ENCODE measurements around the gene CACNA2D4. TPM values are rescaled to one million over a fixed set of nuclear protein-coding genes. Genes with fewer than 3 reads are reported as not detected.

Gene CACNA2D4
- polyA plus RNA-seq, 3 donors from 2014 or later: 9.1 to 20.0 (median 9.6) TPM

DNA sequence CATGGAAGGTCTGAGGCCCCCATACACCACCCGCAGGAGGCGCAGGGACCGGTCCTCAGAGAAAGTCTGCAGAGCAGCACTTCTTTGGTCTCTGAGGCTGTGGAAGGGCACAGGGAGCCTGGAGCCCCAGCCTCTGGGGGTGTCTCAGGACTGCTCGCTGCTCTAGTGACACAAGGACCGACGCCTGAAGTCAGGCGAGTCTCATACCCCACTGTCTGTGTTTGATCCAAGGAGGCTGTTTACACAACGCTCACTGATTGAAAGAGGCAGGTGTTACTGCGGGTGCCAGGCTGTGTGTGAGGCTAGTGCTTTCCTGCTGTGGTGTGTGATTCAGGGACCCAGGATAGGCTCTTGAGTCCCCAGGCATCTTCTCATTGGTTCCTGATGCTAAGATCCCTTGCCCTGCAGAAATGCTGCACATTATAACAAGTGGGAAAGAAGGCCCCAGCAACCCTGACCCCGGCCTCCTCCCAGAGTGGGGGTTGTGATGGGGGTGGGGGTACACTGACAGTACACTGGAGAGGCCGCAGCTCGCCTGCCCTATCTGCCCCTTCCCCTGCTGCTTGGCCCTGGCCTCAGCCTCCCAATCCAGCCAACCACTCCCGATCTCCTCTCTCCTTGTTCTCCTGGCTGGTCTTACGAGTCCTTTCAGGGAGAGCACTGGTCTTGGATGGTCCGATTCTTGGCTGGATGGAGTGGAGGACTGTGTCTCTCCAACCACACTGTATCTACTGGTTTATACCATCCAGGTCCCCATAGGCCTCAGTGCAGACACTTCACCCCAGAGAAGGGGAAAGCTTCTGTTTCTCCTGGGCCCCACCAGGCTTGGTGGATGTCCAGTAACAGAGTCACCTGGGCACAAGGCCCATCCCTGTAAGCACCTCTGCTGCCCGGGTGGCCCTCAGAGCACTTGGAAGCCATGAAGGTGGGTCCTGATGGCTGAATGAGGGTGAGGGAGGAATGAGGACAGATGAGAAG lies 6.6 kb downstream of the CACNA2D4 start:
- Mint-ChIP-seq H3K4me1 (peaks cover 17 to 23% of the 10 kb centered on the region in 2 donors), H3K36me3 (no peaks in the 10 kb centered on the region), H3K27ac (no peak overlapping the region), H3K9me3 (peaks cover 0 to 5% (median 1%) of the 10 kb centered on the region in 6 donors), H3K4me3 (no peak overlapping the region), H3K27me3 (ENCODE audit: low read depth in 3 of 3) (peaks cover 4 to 10% (median 7%) of the 10 kb centered on the region in 3 donors)
- DNase-seq: no peak

DNA sequence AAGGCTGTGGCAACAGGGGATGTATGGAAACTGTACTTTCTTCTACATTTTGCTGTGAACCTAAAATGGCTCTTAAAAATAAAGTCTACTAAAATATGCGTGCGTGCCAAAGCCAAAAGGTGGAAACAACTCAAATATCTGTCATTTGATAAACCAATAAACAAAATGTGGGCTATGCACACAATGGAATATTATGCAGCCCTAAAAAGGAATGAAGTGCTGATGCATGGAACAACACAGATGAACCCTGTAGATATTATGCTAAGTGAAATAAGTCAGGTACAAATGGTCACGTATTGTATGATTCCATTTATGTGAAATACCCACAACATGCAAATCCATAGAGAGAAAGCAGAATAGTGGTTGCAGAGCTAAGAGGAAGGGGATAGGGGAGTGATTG lies 8.0 kb downstream of the CACNA2D4 start:
- DNase-seq: no peak
- Mint-ChIP-seq H3K4me1 (peaks cover 6 to 14% of the 10 kb centered on the region in 2 donors), H3K27ac (no peak overlapping the region), H3K4me3 (no peak overlapping the region), H3K9me3 (peaks cover 0 to 19% (median 8%) of the 10 kb centered on the region in 6 donors), H3K36me3 (no peaks in the 10 kb centered on the region), H3K27me3 (ENCODE audit: low read depth in 3 of 3) (peaks cover 2 to 11% (median 7%) of the 10 kb centered on the region in 3 donors)

DNA sequence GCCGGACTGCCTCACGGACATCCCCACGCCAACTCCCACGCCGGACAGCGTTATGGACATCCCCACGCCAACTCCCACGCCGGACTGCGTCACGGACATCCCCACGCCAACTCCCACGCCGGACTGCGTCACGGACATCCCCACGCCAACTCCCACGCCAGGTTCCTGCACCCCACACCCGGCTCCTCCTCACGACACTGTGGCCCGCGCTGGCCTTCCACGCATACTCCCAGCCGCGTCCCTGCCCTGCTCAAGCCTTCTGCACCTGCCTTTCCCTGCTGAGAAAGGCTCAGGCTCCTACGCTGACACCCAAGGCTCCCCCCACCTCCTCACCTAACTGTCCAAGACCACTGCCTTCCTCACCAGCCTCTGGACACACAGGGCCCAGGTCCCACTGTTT lies 9.7 kb downstream of the CACNA2D4 start:
- peaks cover 6 to 11% of the 10 kb centered on the region in 2 donors for H3K4me1 Mint-ChIP-seq
- H3K9me3 Mint-ChIP-seq: peaks cover 0 to 36% (median 21%) of the 10 kb centered on the region in 6 donors
- DNase-seq: no peak
- H3K4me3 Mint-ChIP-seq: peak overlapping the region in 1 of 5 donors; percentile 38
- H3K27me3 Mint-ChIP-seq (ENCODE audit: low read depth in 3 of 3): peaks cover 2 to 14% (median 9%) of the 10 kb centered on the region in 3 donors
- H3K27ac Mint-ChIP-seq: no peak overlapping the region
- H3K36me3 Mint-ChIP-seq: peaks cover 0 to 4% (median 3%) of the 10 kb centered on the region in 3 donors

DNA sequence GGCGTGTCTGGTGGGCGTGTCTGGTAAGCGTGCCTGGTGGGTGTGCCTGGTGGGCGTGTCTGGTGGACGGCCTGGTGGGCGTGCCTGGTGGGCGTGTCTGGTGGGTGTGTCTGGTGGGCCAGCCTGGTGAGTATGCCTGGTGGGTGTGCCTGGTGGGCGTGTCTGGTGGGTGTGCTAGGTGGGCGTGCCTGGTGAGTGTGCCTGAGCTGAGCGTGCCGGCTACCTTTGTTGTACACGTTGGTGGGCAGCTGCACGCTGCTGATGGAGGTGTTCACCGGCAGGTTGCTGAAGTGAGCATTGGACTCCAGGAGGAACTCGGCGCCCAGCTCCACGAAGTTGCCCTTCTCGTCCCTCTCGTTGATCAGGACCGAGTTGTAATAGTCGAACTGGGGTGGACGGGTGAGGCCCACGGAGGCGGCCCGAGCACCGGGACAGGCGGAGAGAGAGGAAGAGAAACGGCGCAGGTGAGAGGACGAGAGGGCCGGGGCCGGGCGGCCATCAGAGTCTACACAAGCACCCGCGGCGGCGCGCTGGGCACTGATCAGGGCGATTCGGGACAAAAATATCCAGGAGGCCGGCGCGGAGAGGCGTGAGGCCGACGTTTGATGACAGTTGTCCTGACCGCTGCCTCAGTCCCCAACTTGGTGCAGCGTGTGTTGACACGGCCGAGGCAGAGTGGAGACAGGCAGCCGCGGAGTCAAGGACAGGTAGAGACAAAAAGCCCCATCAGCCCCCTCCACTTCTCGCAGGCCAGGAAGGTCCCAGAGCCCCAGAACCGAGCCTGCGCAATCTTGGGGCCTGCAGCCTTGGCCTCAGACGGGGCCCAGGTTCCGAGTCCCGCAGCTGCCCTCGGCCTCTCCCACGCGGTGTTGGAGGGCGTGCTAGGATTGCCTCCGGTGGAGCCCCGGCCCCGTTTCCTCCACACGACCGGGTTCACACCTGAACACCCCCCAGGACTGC lies 10.5 kb downstream of the CACNA2D4 start:
- H3K9me3 Mint-ChIP-seq: peaks cover 2 to 44% (median 28%) of the 10 kb centered on the region in 6 donors
- peak overlapping the region in 3 of 5 donors; percentile 32 to 68 (median 52) for H3K4me3 Mint-ChIP-seq

DNA sequence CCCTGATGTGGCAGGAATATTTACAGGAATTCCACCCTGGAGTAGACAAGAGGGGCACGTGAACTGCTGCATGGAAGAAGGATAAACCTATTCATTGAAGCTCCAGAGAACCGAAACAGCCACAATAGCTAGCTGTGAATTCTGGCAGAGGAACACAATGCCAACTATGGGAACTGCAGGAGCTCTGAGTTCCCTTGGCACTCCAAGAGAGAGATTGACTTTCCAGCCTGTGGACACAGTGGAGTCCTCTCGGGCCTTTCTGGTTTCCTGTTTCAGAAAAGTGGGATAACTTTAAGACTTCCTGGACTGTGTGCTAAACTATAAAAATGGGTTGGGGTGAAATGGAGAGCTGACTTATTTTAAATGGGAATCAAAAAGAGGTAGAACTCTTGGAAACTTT lies 11.9 kb downstream of the CACNA2D4 start:
- Mint-ChIP-seq H3K36me3 (peaks cover 0 to 5% (median 5%) of the 10 kb centered on the region in 3 donors), H3K9me3 (peaks cover 4 to 57% (median 34%) of the 10 kb centered on the region in 6 donors)

More for the DNA sequence above, 10.5 kb downstream of the CACNA2D4 start:
- Mint-ChIP-seq H3K27me3 (ENCODE audit: low read depth in 3 of 3) (peaks cover 5 to 17% (median 11%) of the 10 kb centered on the region in 3 donors), H3K36me3 (peaks cover 0 to 5% (median 5%) of the 10 kb centered on the region in 3 donors), H3K27ac (no peak overlapping the region), H3K4me1 (peaks cover 6 to 11% of the 10 kb centered on the region in 2 donors)
- no peak for DNase-seq

DNA sequence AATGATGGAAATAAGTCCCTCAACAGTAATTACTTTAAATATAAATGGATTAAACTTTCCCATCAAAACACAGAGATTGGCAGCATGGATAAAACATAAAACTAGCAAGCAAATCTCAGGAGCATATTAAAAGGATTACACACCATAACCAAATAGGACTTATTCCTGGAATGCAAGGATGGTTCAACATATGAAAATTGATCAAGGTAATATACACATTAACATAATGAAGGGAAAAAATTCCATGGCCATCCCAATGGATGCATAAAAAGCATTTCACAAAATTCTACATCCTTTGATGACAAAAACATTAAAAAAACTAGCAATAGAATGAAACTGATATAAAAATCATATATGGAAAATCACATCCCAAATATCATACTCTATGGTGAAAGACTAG lies 13.6 kb downstream of the CACNA2D4 start:
- Mint-ChIP-seq H3K36me3 (peaks cover 0 to 5% (median 5%) of the 10 kb centered on the region in 3 donors), H3K27me3 (ENCODE audit: low read depth in 3 of 3) (peaks cover 7 to 25% (median 14%) of the 10 kb centered on the region in 3 donors), H3K9me3 (peaks cover 4 to 58% (median 34%) of the 10 kb centered on the region in 6 donors), H3K4me1 (peaks cover 6 to 11% of the 10 kb centered on the region in 2 donors), H3K27ac (no peak overlapping the region), H3K4me3 (no peak overlapping the region)
- no peak for DNase-seq

More for the DNA sequence above, 11.9 kb downstream of the CACNA2D4 start:
- H3K4me3 Mint-ChIP-seq: no peak overlapping the region
- no peak for DNase-seq
- peaks cover 9 to 24% (median 11%) of the 10 kb centered on the region in 3 donors for H3K27me3 Mint-ChIP-seq (ENCODE audit: low read depth in 3 of 3)
- peaks cover 6 to 11% of the 10 kb centered on the region in 2 donors for H3K4me1 Mint-ChIP-seq
- no peak overlapping the region for H3K27ac Mint-ChIP-seq

DNA sequence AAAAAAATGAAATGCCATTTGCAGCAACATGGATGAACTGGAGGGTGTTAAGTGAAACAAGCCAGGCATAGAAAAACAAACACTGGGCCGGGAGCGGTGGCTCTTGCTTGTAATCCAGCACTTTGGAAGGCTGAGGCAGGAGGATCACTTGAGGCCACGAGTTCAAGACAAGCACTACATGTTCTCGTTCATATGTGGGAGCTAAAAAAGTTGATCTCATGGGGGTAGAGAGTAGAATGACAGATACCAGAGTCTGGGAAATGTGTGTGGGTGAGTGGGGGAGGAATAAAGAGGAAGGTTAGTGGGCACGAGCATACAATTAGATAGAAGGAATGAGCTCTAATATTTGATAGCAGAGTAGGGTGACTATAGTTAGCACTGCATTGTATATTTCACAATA lies 21.5 kb downstream of the CACNA2D4 start:
- H3K4me1 Mint-ChIP-seq: no peaks in the 10 kb centered on the region
- H3K27ac Mint-ChIP-seq: no peak overlapping the region
- no peak overlapping the region for H3K4me3 Mint-ChIP-seq
- peaks cover 0 to 4% (median 0%) of the 10 kb centered on the region in 3 donors for H3K36me3 Mint-ChIP-seq
- H3K9me3 Mint-ChIP-seq: peaks cover 0 to 14% (median 3%) of the 10 kb centered on the region in 6 donors
- H3K27me3 Mint-ChIP-seq (ENCODE audit: low read depth in 3 of 3): peaks cover 9 to 29% (median 15%) of the 10 kb centered on the region in 3 donors
- no peak for DNase-seq

DNA sequence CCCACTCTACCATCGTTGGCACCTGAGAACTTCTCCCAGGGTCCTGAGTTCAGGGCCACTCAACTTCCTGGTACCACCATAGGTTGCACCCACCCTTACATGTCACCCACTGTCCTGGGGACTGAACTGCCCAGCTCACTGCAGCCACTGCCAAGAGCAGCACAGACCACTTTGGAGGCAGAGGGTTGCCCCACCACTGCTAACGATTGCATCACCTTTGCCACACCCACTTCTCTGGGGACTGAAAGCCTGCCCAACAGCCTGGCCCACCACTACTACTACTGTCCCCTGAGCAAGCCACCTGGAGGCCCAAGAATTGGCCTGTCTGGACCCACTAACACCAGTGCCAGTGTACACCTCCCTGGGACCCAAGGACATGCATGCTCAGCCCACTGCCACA lies 27.6 kb downstream of the CACNA2D4 start:
- no peak for DNase-seq
- H3K36me3 Mint-ChIP-seq: peaks cover 0 to 7% (median 0%) of the 10 kb centered on the region in 3 donors
- H3K27me3 Mint-ChIP-seq (ENCODE audit: low read depth in 3 of 3): peaks cover 10 to 18% (median 15%) of the 10 kb centered on the region in 3 donors
- peaks cover 0 to 22% (median 10%) of the 10 kb centered on the region in 6 donors for H3K9me3 Mint-ChIP-seq
- no peak overlapping the region for H3K27ac Mint-ChIP-seq
- H3K4me3 Mint-ChIP-seq: no peak overlapping the region
- H3K4me1 Mint-ChIP-seq: no peaks in the 10 kb centered on the region

DNA sequence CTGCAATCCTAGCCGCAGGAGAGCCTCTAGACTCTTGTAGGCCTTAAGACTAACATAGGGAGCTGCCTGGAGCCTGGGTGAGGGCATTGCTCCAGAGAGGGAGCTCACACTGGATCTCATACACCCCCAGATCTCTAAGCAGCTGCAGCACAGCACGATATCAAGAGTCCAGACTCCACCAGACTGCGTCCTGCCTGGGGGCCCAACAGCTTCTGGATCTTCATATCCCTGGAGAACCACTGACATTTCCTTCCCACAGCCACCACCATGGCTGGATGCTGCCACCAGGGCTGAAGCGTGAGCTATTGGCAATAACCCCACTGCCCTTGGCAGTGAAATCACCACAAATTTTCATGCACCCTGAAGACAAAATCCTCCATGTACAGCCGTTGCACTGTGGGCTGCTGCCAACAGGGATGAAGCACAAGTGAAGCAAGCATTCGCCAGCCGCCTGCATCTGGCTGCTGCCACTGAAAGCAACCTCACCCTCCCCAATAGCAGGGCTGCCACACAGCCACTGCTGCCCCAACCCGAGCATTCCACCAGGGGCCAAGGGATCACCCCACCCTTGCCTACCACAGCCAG lies 28.2 kb downstream of the CACNA2D4 start:
- no peaks in the 10 kb centered on the region for H3K4me1 Mint-ChIP-seq
- H3K27ac Mint-ChIP-seq: no peak overlapping the region
- H3K27me3 Mint-ChIP-seq (ENCODE audit: low read depth in 3 of 3): peaks cover 10 to 18% (median 15%) of the 10 kb centered on the region in 3 donors
- DNase-seq: no peak
- peaks cover 0 to 7% (median 0%) of the 10 kb centered on the region in 3 donors for H3K36me3 Mint-ChIP-seq
- H3K4me3 Mint-ChIP-seq: no peak overlapping the region
- peaks cover 0 to 22% (median 10%) of the 10 kb centered on the region in 6 donors for H3K9me3 Mint-ChIP-seq

DNA sequence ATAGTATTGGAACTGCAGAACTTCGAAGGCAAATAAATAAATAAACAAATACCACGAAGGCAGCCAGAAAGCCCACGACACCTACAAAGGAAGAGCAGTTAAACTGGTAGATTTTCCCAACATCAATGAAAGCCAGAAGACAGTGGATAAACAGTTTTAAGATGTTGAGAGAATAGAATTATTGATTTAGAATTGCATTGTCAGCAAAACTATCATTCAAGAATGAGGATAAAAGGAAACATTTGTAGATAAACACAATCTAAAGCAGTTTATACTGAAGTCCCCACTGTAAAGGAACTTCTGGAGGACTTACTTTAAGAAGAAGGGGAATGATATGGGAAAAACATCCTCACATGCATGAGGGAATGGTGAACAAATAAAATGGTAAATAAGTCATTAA lies 29.5 kb downstream of the CACNA2D4 start:
- no peak overlapping the region for H3K4me3 Mint-ChIP-seq
- H3K27ac Mint-ChIP-seq: no peak overlapping the region
- peaks cover 9 to 15% (median 9%) of the 10 kb centered on the region in 3 donors for H3K27me3 Mint-ChIP-seq (ENCODE audit: low read depth in 3 of 3)
- DNase-seq: no peak
- H3K9me3 Mint-ChIP-seq: peaks cover 0 to 22% (median 10%) of the 10 kb centered on the region in 6 donors
- peaks cover 0 to 7% (median 0%) of the 10 kb centered on the region in 3 donors for H3K36me3 Mint-ChIP-seq
- no peaks in the 10 kb centered on the region for H3K4me1 Mint-ChIP-seq

DNA sequence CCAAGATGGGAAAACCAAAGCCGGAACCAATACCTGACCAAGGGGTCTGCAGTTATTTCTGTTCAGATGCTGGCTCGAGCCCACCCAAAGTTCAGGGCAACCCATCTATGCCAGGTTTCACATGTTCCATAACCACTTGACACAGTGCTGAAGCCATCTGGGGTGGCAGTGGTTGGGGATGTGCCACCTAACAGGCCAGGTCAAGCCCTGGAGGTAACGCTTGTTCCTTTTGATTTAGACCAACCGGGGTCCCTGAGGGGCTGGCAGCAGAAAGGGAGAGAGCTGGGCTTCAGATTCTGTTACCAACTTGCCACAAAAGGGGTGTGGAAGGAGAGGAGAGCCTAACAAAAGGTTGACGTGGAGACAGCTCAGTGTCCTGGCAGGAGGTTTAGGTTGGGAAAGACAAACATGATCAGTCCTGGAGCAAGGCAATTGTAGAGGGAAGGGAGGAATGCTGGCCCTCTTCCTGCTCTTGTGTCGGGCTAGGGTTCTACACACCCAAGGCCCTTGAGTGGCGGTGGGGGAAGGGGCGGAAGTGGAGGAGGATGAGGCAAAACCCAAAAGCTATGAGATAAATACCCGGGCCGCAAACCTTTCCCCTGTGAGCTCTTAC lies 31.9 kb downstream of the CACNA2D4 start:
- no peaks in the 10 kb centered on the region for H3K4me1 Mint-ChIP-seq
- H3K27ac Mint-ChIP-seq: no peak overlapping the region
- no peak for DNase-seq
- peaks cover 0 to 7% (median 3%) of the 10 kb centered on the region in 6 donors for H3K9me3 Mint-ChIP-seq
- H3K4me3 Mint-ChIP-seq: no peak overlapping the region
- H3K27me3 Mint-ChIP-seq (ENCODE audit: low read depth in 3 of 3): peaks cover 2 to 8% (median 3%) of the 10 kb centered on the region in 3 donors
- H3K36me3 Mint-ChIP-seq: peaks cover 0 to 3% (median 0%) of the 10 kb centered on the region in 3 donors

DNA sequence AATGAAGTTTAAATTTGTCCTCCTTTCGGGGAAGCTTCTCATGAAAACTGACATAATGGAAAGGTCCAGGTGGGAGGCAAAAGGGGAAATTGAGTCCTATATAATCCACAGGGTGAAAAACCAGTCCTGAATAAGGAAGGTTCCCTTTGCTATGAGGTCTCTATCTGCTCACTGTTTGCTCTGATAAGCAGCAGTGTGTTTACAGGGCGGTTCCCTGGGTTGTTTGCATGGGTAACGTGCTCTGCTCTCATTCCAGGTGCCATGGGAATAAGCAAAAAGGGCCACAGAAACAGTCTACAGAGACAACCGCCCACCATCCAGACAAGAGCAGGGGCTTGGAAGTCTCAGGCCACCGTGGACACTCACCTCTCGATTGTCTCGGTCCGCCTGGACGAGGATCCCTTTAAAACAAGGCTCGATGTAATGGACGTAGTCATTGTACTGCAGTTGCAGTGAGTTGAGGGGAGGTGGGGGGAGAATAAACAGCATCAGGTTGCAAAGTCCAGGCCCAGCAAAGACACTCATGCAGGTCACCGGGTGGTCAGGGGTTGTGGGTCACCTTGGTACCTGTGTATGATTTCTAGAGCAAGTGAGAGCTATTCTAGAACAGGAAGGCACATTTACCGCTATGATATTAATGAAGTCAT lies 32.7 kb downstream of the CACNA2D4 start:
- H3K4me1 Mint-ChIP-seq: no peaks in the 10 kb centered on the region
- DNase-seq: no peak
- peaks cover 0 to 6% (median 1%) of the 10 kb centered on the region in 3 donors for H3K27me3 Mint-ChIP-seq (ENCODE audit: low read depth in 3 of 3)
- H3K9me3 Mint-ChIP-seq: no peaks in the 10 kb centered on the region
- H3K4me3 Mint-ChIP-seq: no peak overlapping the region
- H3K36me3 Mint-ChIP-seq: no peaks in the 10 kb centered on the region
- H3K27ac Mint-ChIP-seq: no peak overlapping the region
